Measurements from ENCODE around the gene VPS29. TPM values are rescaled to one million over a fixed set of nuclear protein-coding genes. Genes with fewer than 3 reads are reported as not detected.

VPS29 gene
- polyA plus RNA-seq, 1 donor from 2014 or later = 222 TPM

DNA sequence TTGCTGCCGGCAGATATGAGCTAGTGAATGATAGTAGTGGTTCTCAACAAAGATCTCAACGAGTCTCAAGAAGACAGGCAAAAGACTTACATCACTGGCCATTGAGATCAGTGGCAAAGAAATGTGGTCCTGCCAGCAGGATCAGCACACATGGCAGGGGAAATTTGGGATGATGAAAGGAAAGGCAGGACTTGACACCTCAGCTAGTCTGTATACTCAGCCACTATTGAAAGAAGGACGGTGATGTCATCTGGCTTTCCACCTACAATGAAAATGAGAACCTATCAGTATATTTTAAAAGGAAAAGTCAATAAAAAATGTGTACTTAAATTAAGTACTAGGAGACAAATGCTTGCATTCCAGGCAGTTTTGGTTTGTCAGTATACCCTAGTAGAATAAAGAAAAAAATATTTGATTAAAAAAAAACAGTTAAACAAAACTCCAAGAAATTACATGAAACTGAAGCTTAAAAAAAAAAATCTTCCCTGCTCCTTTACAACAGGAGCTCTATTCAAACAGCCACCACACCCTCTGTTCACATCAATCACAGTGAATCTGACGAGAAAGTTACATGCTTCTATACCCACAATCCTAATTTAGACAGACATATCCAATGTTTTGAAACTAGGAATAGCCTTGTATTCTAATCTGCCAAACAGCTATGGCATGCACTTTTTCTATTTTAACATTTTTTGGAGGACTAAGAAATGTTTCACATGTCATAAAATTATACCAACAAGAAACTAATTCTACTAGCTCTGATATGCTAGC lies 35.1 kb upstream of the VPS29 start:
- Histone ChIP-seq H2AFZ (ENCODE audit: low read depth, low read length) (no peak overlapping the region), H3K27ac (ENCODE audit: low read length) (no peak overlapping the region), H3K79me2 (replicated peaks; ENCODE audit: insufficient read depth, low read length) (no peaks in the 10 kb centered on the region), H3K9ac (ENCODE audit: low read length) (no peak overlapping the region), H3K4me2 (ENCODE audit: low read length) (no peak overlapping the region), H3K9me2 (ENCODE audit: insufficient read depth, low read length) (no peaks in the 10 kb centered on the region), H3K27me3 (ENCODE audit: insufficient read depth, low read depth, low read length) (no peaks in the 10 kb centered on the region), H4K20me1 (ENCODE audit: insufficient read depth) (no peaks in the 10 kb centered on the region), H3K36me3 (ENCODE audit: insufficient read depth, low read length) (no peaks in the 10 kb centered on the region), H3F3A (ENCODE audit: insufficient read depth, low read length, poor library complexity, severe bottlenecking) (no peaks in the 10 kb centered on the region), H3K4me3 (ENCODE audit: low read length) (no peak overlapping the region), H3K9me3 (ENCODE audit: low read length) (no peaks in the 10 kb centered on the region)
- no peak for TF ChIP-seq EP300 (conservative IDR thresholded peaks at IDR 0.05; ENCODE audit: poor library complexity, severe bottlenecking)
- TF ChIP-seq POLR2AphosphoS5 (IDR thresholded peaks at IDR 0.05) = no peak
- TF ChIP-seq, protein P1, sequence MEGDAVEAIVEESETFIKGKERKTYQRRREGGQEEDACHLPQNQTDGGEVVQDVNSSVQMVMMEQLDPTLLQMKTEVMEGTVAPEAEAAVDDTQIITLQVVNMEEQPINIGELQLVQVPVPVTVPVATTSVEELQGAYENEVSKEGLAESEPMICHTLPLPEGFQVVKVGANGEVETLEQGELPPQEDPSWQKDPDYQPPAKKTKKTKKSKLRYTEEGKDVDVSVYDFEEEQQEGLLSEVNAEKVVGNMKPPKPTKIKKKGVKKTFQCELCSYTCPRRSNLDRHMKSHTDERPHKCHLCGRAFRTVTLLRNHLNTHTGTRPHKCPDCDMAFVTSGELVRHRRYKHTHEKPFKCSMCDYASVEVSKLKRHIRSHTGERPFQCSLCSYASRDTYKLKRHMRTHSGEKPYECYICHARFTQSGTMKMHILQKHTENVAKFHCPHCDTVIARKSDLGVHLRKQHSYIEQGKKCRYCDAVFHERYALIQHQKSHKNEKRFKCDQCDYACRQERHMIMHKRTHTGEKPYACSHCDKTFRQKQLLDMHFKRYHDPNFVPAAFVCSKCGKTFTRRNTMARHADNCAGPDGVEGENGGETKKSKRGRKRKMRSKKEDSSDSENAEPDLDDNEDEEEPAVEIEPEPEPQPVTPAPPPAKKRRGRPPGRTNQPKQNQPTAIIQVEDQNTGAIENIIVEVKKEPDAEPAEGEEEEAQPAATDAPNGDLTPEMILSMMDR (IDR thresholded peaks at IDR 0.05; ENCODE audit: poor library complexity, severe bottlenecking) = no peak

DNA sequence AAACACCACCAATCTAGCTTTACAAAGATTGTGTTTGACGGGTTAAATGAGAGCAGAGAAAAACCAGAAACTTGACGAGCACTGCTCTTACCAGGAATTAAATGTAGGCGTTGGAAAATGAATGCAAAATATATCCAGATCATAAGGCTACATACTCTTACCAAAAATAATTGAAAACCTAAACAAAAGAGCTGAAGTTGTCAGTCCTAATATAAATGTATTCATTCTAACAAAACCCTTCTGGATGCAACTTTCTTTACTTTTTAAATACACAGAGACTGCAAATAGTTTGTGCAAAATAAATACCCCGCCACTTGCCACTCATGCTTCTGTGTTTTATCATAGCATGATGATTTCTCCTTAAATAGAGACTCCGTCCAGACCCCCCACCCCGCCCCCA lies 32.9 kb upstream of the VPS29 start:
- Histone ChIP-seq H4K20me1 (ENCODE audit: insufficient read depth) (no peaks in the 10 kb centered on the region), H3K27ac (ENCODE audit: low read length) (no peak overlapping the region), H3K36me3 (ENCODE audit: insufficient read depth, low read length) (no peaks in the 10 kb centered on the region), H3K9me2 (ENCODE audit: insufficient read depth, low read length) (no peaks in the 10 kb centered on the region), H3K79me2 (replicated peaks; ENCODE audit: insufficient read depth, low read length) (no peaks in the 10 kb centered on the region), H3K4me3 (ENCODE audit: low read length) (no peak overlapping the region), H2AFZ (ENCODE audit: low read depth, low read length) (no peak overlapping the region), H3K27me3 (ENCODE audit: insufficient read depth, low read depth, low read length) (no peaks in the 10 kb centered on the region), H3K4me2 (ENCODE audit: low read length) (no peak overlapping the region), H3K9me3 (ENCODE audit: low read length) (no peaks in the 10 kb centered on the region), H3K9ac (ENCODE audit: low read length) (no peak overlapping the region), H3F3A (ENCODE audit: insufficient read depth, low read length, poor library complexity, severe bottlenecking) (no peaks in the 10 kb centered on the region)
- TF ChIP-seq MXI1 (conservative IDR thresholded peaks at IDR 0.05; ENCODE audit: poor library complexity, severe bottlenecking) = no peak
- no peak for TF ChIP-seq EZH2 (IDR thresholded peaks at IDR 0.05; ENCODE audit: borderline replicate concordance, insufficient read depth, low read length, poor library complexity, severe bottlenecking)
- TF ChIP-seq POLR2AphosphoS5 (IDR thresholded peaks at IDR 0.05) = no peak
- TF ChIP-seq TAF1 (IDR thresholded peaks at IDR 0.05; ENCODE audit: low read depth) = no peak
- TF ChIP-seq REST (IDR thresholded peaks at IDR 0.05; ENCODE audit: borderline replicate concordance) = no peak
- TF ChIP-seq EP300 (conservative IDR thresholded peaks at IDR 0.05; ENCODE audit: poor library complexity, severe bottlenecking) = no peak
- TF ChIP-seq SMC3 (conservative IDR thresholded peaks at IDR 0.05; ENCODE audit: poor library complexity) = no peak
- TF ChIP-seq RAD21 (conservative IDR thresholded peaks at IDR 0.05) = no peak
- TF ChIP-seq, protein P1 (IDR thresholded peaks at IDR 0.05; ENCODE audit: poor library complexity, severe bottlenecking) = no peak
